Caco-2 (cell line): ENCODE data around the gene DCPS. TPM values are rescaled to one million over a fixed set of nuclear protein-coding genes. Genes with fewer than 3 reads are reported as not detected.
"Not testable (repeated sequence)": the region's sequence is repeated elsewhere in the genome, so short reads cannot be mapped to it uniquely, and the experiment has no call there.

Source experiments
- BruUV-seq: library from RNA; stranded (reverse); fragments of 400-500 nt; replicated peaks from 2 replicates; lab custom pipeline; 2021; lab: Mats Ljungman, UMichigan
- CTCF ChIA-PET: fragments of 300-600 bp; sonication (Branson Sonifier 250); formaldehyde crosslinking; loops from one replicate; lab custom pipeline; 2022; ENCODE audit warnings: antibody characterized with exemption; lab: Charles Lee
- POLR2A ChIA-PET: fragments of 300-600 bp; sonication (Branson Sonifier 250); formaldehyde crosslinking; loops from one replicate; lab custom pipeline; 2022; ENCODE audit warnings: antibody characterized with exemption; lab: Charles Lee
- DNase-seq, 2 experiments: peaks; one replicate each; pipeline versions ENCODE4 v3.0.0 to v3.0.0-alpha.2; 2020 to 2022
- H3K27me3 ChIP-seq: replicated peaks from 2 replicates; pipeline ENCODE4 v1.6.0; 2011; ENCODE audit warnings: low read length; ENCODE audit not compliant: control insufficient read depth, insufficient read depth
- H3K36me3 ChIP-seq: 2 replicates; pipeline ENCODE4 v1.5.1; 2011; ENCODE audit warnings: low read length; ENCODE audit not compliant: control insufficient read depth, insufficient read depth
- H3K4me1 ChIP-seq: fragments of 250-450 bp; sonication (Bioruptor Pico); 2 replicates; pipeline ENCODE4 v1.5.1; 2020; ENCODE audit warnings: mild to moderate bottlenecking
- H3K4me3 ChIP-seq: 2 replicates; pipeline ENCODE4 v1.5.1; 2011; ENCODE audit warnings: low read depth, mild to moderate bottlenecking, control low read depth, low read length
- H3K9me3 ChIP-seq: fragments of 250-450 bp; sonication (Bioruptor Pico); 2 replicates; pipeline ENCODE4 v1.5.1; 2020; ENCODE audit warnings: mild to moderate bottlenecking, moderate library complexity
- H3K27ac Mint-ChIP-seq: one replicate; pipeline ENCODE4 v1.8.0; 2022; ENCODE audit warnings: mixed read lengths; ENCODE audit not compliant: unreplicated experiment
- H3K27me3 Mint-ChIP-seq: one replicate; pipeline ENCODE4 v1.8.0; 2022; ENCODE audit warnings: mixed read lengths; ENCODE audit not compliant: insufficient read depth, unreplicated experiment
- H3K36me3 Mint-ChIP-seq: one replicate; pipeline ENCODE4 v1.8.0; 2022; ENCODE audit warnings: mild to moderate bottlenecking, mixed read lengths; ENCODE audit not compliant: insufficient read depth, unreplicated experiment
- H3K4me1 Mint-ChIP-seq: one replicate; pipeline ENCODE4 v1.8.0; 2022; ENCODE audit warnings: low read depth, mixed read lengths; ENCODE audit not compliant: unreplicated experiment
- H3K4me3 Mint-ChIP-seq: one replicate; pipeline ENCODE4 v1.8.0; 2022; ENCODE audit warnings: mild to moderate bottlenecking, moderate library complexity, mixed read lengths; ENCODE audit not compliant: unreplicated experiment
- H3K9me3 Mint-ChIP-seq: one replicate; pipeline ENCODE4 v1.8.0; 2022; ENCODE audit warnings: mixed read lengths; ENCODE audit not compliant: unreplicated experiment
- CTCF ChIP-seq, 2 experiments: fragments of 200-600 bp in 1 of 2; IDR thresholded peaks; 1 replicate in 1 of 2; 2 replicates in 1 of 2; pipeline versions ENCODE4 v1.5.1 to v1.8.0; 2011 to 2022; ENCODE audit warnings: antibody characterized with exemption in 1 of 2, control low read depth in 1 of 2, inconsistent platforms in 1 of 2, low read depth in 1 of 2, low read length in 1 of 2, mild to moderate bottlenecking in 1 of 2, moderate library complexity in 1 of 2; ENCODE audit not compliant: insufficient read depth in 1 of 2, severe bottlenecking in 1 of 2, unreplicated experiment in 1 of 2
- intact Hi-C: fragments of 100-400 bp; cut with micrococcal nuclease; formaldehyde crosslinking; loops from one replicate; pipeline ENCODE4 v1.10.0; 2022; ENCODE audit not compliant: unreplicated experiment
- total RNA-seq: library from RNA; stranded (reverse); gene quantifications from 2 replicates; pipeline ENCODE4 v1.2.3, GENCODE V29; 2022

DCPS gene
- total RNA-seq, 1 experiment from 2014 or later = 40.4 TPM

GRCh38 chr11:126365508-126365907 lies 61.6 kb downstream of the DCPS start:
- H3K4me1 ChIP-seq, CTCF ChIA-PET, H3K36me3 ChIP-seq, H3K27me3 ChIP-seq, H3K9me3 ChIP-seq, H3K36me3 Mint-ChIP-seq, intact Hi-C loops, H3K4me3 Mint-ChIP-seq, H3K27me3 Mint-ChIP-seq, H3K4me1 Mint-ChIP-seq, H3K9me3 Mint-ChIP-seq, BruUV-seq, H3K4me3 ChIP-seq: not testable (repeated sequence)
- peak overlapping the region; percentile 8 for H3K27ac Mint-ChIP-seq
- POLR2A ChIA-PET = interaction anchor here (0.6 kb wide), 1 partner anchor 10 kb away, joined by 4 read pairs; the partner anchor contains the start of gene ST3GAL4
- peak in 1 of 2 experiments; percentile 56 for DNase-seq

- no peaks in the 10 kb centered on the region for H3K36me3 ChIP-seq
- H3K4me1 ChIP-seq = peaks cover 8% of the 10 kb centered on the region; the same call in 1 of the 2 replicates
- peaks cover 10% of the 10 kb centered on the region for H3K36me3 Mint-ChIP-seq
- H3K9me3 Mint-ChIP-seq = no peaks in the 10 kb centered on the region
- no peaks in the 10 kb centered on the region for H3K4me1 Mint-ChIP-seq
- H3K27ac Mint-ChIP-seq = peak overlapping the region; percentile 1
- no TSS peak for BruUV-seq
- no peaks in the 10 kb centered on the region for H3K27me3 ChIP-seq
- TF ChIP-seq CTCF (IDR thresholded peaks at IDR 0.05; ENCODE audit: insufficient read depth in 1 of 2, low read depth in 1 of 2, low read length in 1 of 2, severe bottlenecking in 1 of 2, unreplicated experiment in 1 of 2) = no peak
- no peaks in the 10 kb centered on the region for H3K9me3 ChIP-seq
- ChIA-PET CTCF (interaction anchor here (0.5 kb wide), 1 partner anchor 463 kb away, joined by 3 read pairs; the partner anchor contains the start of gene PUS3), POLR2A (interaction anchor here (0.6 kb wide), 1 partner anchor 11 kb away, joined by 4 read pairs; the partner anchor contains the start of gene ST3GAL4)
- intact Hi-C loops = no loop called here
- H3K4me3 ChIP-seq = no peak overlapping the region
- no peak for DNase-seq
- no peak overlapping the region for H3K4me3 Mint-ChIP-seq
- H3K27me3 Mint-ChIP-seq = no peaks in the 10 kb centered on the region
These were observed 62.4 kb downstream of the DCPS start for GRCh38 chr11:126366064-126366822.

GRCh38 chr11:126366823-126367654 lies 63.2 kb downstream of the DCPS start:
- CTCF ChIA-PET = interaction anchor here (0.6 kb wide), 1 partner anchor 57 kb away, joined by 3 read pairs; no protein-coding TSS in a partner anchor
- POLR2A ChIA-PET, H3K27me3 Mint-ChIP-seq: not testable (repeated sequence)

GRCh38 chr11:126367806-126368205 lies 63.9 kb downstream of the DCPS start:
- H3K9me3 ChIP-seq, H3K36me3 ChIP-seq, H3K9me3 Mint-ChIP-seq, H3K4me3 Mint-ChIP-seq, H3K36me3 Mint-ChIP-seq, H3K27me3 Mint-ChIP-seq, H3K27ac Mint-ChIP-seq, H3K4me1 ChIP-seq, H3K4me1 Mint-ChIP-seq, POLR2A ChIA-PET, H3K27me3 ChIP-seq, H3K4me3 ChIP-seq, intact Hi-C loops, BruUV-seq, DNase-seq: not testable (repeated sequence)
- CTCF ChIA-PET = interaction anchor here (0.6 kb wide), 1 partner anchor 57 kb away, joined by 3 read pairs; no protein-coding TSS in a partner anchor

More at GRCh38 chr11:126366823-126367654, 63.2 kb downstream of the DCPS start:
- BruUV-seq, H3K9me3 ChIP-seq, H3K4me1 Mint-ChIP-seq, H3K27me3 ChIP-seq, H3K4me1 ChIP-seq, H3K9me3 Mint-ChIP-seq, intact Hi-C loops, H3K36me3 ChIP-seq, H3K36me3 Mint-ChIP-seq, DNase-seq, H3K4me3 Mint-ChIP-seq, H3K4me3 ChIP-seq: not testable (repeated sequence)
- H3K27ac Mint-ChIP-seq = peak overlapping the region; percentile 1
- TF ChIP-seq CTCF (IDR thresholded peaks at IDR 0.05; ENCODE audit: insufficient read depth in 1 of 2, low read depth in 1 of 2, low read length in 1 of 2, severe bottlenecking in 1 of 2, unreplicated experiment in 1 of 2) = peak in 1 of 2 experiments; percentile 10

- BruUV-seq, intact Hi-C loops, DNase-seq, POLR2A ChIA-PET, H3K27ac Mint-ChIP-seq, H3K4me1 ChIP-seq, H3K4me3 Mint-ChIP-seq, H3K27me3 ChIP-seq, H3K36me3 Mint-ChIP-seq, H3K4me1 Mint-ChIP-seq, H3K27me3 Mint-ChIP-seq, H3K36me3 ChIP-seq, H3K4me3 ChIP-seq, H3K9me3 Mint-ChIP-seq, H3K9me3 ChIP-seq, CTCF ChIA-PET: not testable (repeated sequence)
These were observed 64.7 kb downstream of the DCPS start for GRCh38 chr11:126368336-126369119.
